Panc1 (cell line): ENCODE measurements around the gene STK17B. TPM values are rescaled to one million over a fixed set of nuclear protein-coding genes. Genes with fewer than 3 reads are reported as not detected.

Experiments used
- ATAC-seq: fragments of 200-7000 bp; cut with Tn5 transposase; 2 replicates; pipeline ENCODE4 v1.9.1; 2020; ENCODE audit warnings: mild to moderate bottlenecking, moderate library complexity
- BruUV-seq: library from RNA; stranded (reverse); fragments of 400-500 nt; replicated peaks from 2 replicates; lab custom pipeline; 2021; lab: Mats Ljungman, UMichigan
- CTCF ChIA-PET: fragments of 300-600 bp; sonication (Branson Sonifier 250); formaldehyde crosslinking; loops from one replicate; lab custom pipeline; 2022; ENCODE audit warnings: antibody characterized with exemption; lab: Charles Lee
- POLR2A ChIA-PET: fragments of 300-600 bp; sonication (Branson Sonifier 250); formaldehyde crosslinking; loops from one replicate; lab custom pipeline; 2022; ENCODE audit warnings: antibody characterized with exemption; lab: Charles Lee
- DNase-seq: peaks from one replicate; pipeline ENCODE4 v3.0.0-alpha.2; 2010; ENCODE audit warnings: low read depth, low spot score
- H3K27ac ChIP-seq: 2 replicates; pipeline ENCODE4 v1.5.1; 2011; ENCODE audit warnings: mild to moderate bottlenecking, low read length, inconsistent platforms
- H3K27me3 ChIP-seq: fragments of 200-500 bp; sonication (Bioruptor generic); 2 replicates; pipeline ENCODE4 v1.6.0; 2014; ENCODE audit warnings: low read length, inconsistent platforms; ENCODE audit not compliant: control insufficient read depth, insufficient read depth
- H3K36me3 ChIP-seq: fragments of 200-500 bp; sonication (Bioruptor generic); 2 replicates; pipeline ENCODE4 v1.5.1; 2014; ENCODE audit warnings: inconsistent platforms, mild to moderate bottlenecking, low read length, moderate library complexity; ENCODE audit not compliant: control insufficient read depth, insufficient read depth
- H3K4me1 ChIP-seq: 2 replicates; pipeline ENCODE4 v1.5.1; 2011; ENCODE audit warnings: inconsistent platforms, mild to moderate bottlenecking, low read length, moderate library complexity; ENCODE audit not compliant: control insufficient read depth, insufficient read depth
- H3K4me3 ChIP-seq, 2 experiments: 2 replicates each; pipeline ENCODE4 v1.5.1; 2011 to 2012; ENCODE audit warnings: low read depth in 2 of 2, low read length in 2 of 2, mild to moderate bottlenecking in 2 of 2, inconsistent platforms in 1 of 2, moderate library complexity in 1 of 2
- H3K9me3 ChIP-seq: fragments of 200-500 bp; sonication (Bioruptor generic); 2 replicates; pipeline ENCODE4 v1.5.1; 2014; ENCODE audit warnings: low read depth, mild to moderate bottlenecking, inconsistent platforms, low read length, moderate library complexity; ENCODE audit not compliant: control insufficient read depth, insufficient read depth
- POLR2AphosphoS5 ChIP-seq: IDR thresholded peaks from 2 replicates; pipeline ENCODE4 v1.6.1; 2012; ENCODE audit warnings: mild to moderate bottlenecking, low read depth, low read length, moderate library complexity
- SIN3A ChIP-seq: IDR thresholded peaks from 2 replicates; pipeline ENCODE4 v1.6.1; 2012; ENCODE audit warnings: low read depth, mild to moderate bottlenecking, low read length, moderate library complexity, borderline replicate concordance; ENCODE audit not compliant: insufficient read depth
- TCF7L2 ChIP-seq: IDR thresholded peaks from 2 replicates; pipeline ENCODE4 v1.6.1; 2011; ENCODE audit warnings: mild to moderate bottlenecking, low read depth, low read length, inconsistent platforms
- in situ Hi-C: cut with HindIII; loops from 2 replicates; pipeline ENCODE4 v1.10.0; 2016; ENCODE audit warnings: low sequenced_read_pairs, low pct_unique_long_range_greater_than_20kb
- intact Hi-C: fragments of 100-400 bp; cut with micrococcal nuclease; formaldehyde crosslinking; loops from one replicate; pipeline ENCODE4 v1.10.0; 2022; ENCODE audit not compliant: unreplicated experiment
- total RNA-seq: library from RNA; stranded (reverse); gene quantifications from one replicate; pipeline ENCODE4 v1.2.1, GENCODE V29; 2021; ENCODE audit not compliant: unreplicated experiment
- TF ChIP-seq, protein P1 (sequence below): fragments of 450-650 bp; IDR thresholded peaks from 2 replicates; pipeline ENCODE4 v1.5.1; 2017; ENCODE audit warnings: mild to moderate bottlenecking
- TF ChIP-seq, protein P2 (sequence below), 2 experiments: IDR thresholded peaks; 2 replicates each; pipeline ENCODE4 v1.6.1; 2011 to 2012; ENCODE audit warnings: low read depth in 2 of 2, control low read depth in 1 of 2, low read length in 1 of 2, mild to moderate bottlenecking in 1 of 2, moderate library complexity in 1 of 2; ENCODE audit not compliant: insufficient read depth in 1 of 2

STK17B gene
- total RNA-seq, 1 experiment from 2014 or later = 19.3 TPM

DNA sequence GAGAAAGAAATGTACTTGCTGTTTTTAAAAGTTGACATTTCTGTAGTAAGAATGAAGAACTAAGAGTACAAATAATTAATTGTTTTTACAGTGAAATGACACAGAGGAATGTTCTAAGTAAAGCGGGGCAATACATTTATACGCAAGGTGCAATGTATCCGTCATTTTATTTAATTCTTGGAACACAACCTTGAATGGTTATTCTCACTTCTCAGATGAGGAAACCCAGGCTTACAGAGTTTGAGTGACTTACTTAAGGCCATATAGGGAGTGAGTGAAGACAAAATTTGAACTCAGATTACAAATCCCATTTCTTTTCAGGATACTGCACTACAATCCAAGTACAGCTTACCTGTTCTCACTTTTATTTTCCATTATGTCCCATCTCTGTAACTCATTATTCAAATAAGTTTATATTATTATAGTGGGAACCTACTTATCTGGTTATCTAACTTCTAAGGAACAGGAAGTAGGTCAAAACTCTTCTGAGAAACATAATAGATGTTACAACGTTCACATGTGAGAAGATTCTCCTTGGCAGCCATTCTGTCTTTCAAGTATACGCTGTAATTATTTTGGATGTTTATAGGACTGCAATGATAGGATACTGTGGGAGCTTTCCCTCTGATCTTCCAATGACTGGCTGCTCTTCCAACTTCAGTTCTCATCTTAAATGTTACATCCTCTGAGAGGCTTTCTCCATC is 12.3 kb upstream of the STK17B start:
- no peaks in the 10 kb centered on the region for H3K9me3 ChIP-seq
- intact Hi-C loops (no loop called here), in situ Hi-C loops (no loop called here)
- no peak overlapping the region for H3K4me3 ChIP-seq
- no peaks in the 10 kb centered on the region for H3K4me1 ChIP-seq
- H3K27me3 ChIP-seq = no peaks in the 10 kb centered on the region
- BruUV-seq = no TSS peak
- DNase-seq = no peak
- TF ChIP-seq SIN3A (no peak), TCF7L2 (no peak), POLR2AphosphoS5 (no peak)
- TF ChIP-seq, protein P1, sequence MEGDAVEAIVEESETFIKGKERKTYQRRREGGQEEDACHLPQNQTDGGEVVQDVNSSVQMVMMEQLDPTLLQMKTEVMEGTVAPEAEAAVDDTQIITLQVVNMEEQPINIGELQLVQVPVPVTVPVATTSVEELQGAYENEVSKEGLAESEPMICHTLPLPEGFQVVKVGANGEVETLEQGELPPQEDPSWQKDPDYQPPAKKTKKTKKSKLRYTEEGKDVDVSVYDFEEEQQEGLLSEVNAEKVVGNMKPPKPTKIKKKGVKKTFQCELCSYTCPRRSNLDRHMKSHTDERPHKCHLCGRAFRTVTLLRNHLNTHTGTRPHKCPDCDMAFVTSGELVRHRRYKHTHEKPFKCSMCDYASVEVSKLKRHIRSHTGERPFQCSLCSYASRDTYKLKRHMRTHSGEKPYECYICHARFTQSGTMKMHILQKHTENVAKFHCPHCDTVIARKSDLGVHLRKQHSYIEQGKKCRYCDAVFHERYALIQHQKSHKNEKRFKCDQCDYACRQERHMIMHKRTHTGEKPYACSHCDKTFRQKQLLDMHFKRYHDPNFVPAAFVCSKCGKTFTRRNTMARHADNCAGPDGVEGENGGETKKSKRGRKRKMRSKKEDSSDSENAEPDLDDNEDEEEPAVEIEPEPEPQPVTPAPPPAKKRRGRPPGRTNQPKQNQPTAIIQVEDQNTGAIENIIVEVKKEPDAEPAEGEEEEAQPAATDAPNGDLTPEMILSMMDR = no peak
- TF ChIP-seq, protein P2, sequence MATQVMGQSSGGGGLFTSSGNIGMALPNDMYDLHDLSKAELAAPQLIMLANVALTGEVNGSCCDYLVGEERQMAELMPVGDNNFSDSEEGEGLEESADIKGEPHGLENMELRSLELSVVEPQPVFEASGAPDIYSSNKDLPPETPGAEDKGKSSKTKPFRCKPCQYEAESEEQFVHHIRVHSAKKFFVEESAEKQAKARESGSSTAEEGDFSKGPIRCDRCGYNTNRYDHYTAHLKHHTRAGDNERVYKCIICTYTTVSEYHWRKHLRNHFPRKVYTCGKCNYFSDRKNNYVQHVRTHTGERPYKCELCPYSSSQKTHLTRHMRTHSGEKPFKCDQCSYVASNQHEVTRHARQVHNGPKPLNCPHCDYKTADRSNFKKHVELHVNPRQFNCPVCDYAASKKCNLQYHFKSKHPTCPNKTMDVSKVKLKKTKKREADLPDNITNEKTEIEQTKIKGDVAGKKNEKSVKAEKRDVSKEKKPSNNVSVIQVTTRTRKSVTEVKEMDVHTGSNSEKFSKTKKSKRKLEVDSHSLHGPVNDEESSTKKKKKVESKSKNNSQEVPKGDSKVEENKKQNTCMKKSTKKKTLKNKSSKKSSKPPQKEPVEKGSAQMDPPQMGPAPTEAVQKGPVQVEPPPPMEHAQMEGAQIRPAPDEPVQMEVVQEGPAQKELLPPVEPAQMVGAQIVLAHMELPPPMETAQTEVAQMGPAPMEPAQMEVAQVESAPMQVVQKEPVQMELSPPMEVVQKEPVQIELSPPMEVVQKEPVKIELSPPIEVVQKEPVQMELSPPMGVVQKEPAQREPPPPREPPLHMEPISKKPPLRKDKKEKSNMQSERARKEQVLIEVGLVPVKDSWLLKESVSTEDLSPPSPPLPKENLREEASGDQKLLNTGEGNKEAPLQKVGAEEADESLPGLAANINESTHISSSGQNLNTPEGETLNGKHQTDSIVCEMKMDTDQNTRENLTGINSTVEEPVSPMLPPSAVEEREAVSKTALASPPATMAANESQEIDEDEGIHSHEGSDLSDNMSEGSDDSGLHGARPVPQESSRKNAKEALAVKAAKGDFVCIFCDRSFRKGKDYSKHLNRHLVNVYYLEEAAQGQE (IDR thresholded peaks at IDR 0.05; ENCODE audit: insufficient read depth in 1 of 2, low read depth in 2 of 2, low read length in 1 of 2) = no peak
- ATAC-seq = no peak
- CTCF ChIA-PET = no interaction called here
- POLR2A ChIA-PET = no interaction called here
- H3K36me3 ChIP-seq = no peaks in the 10 kb centered on the region
- no peak overlapping the region for H3K27ac ChIP-seq

DNA sequence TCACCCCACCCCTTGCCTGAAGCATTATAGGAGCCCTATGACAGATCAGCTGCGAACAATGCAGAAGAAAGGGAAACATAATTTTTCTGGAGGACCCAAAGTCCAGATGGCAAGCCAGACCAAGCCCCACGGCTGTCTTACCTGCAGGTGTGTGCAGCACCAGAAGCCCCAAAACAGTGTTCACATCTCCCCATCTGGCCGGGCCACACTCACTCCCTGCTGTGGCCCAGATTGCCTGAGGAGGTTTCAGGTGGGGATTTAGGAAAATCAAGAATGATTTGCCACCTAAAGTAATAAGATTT is 11.7 kb upstream of the STK17B start:
- intact Hi-C loops (no loop called here), in situ Hi-C loops (no loop called here)
- Histone ChIP-seq H3K36me3 (no peaks in the 10 kb centered on the region), H3K9me3 (no peaks in the 10 kb centered on the region), H3K4me3 (no peak overlapping the region), H3K27ac (no peak overlapping the region), H3K27me3 (no peaks in the 10 kb centered on the region), H3K4me1 (no peaks in the 10 kb centered on the region)
- no peak for TF ChIP-seq SIN3A
- TF ChIP-seq, protein P2 (IDR thresholded peaks at IDR 0.05; ENCODE audit: insufficient read depth in 1 of 2, low read depth in 2 of 2, low read length in 1 of 2) = no peak
- TF ChIP-seq TCF7L2 = no peak
- no peak for TF ChIP-seq POLR2AphosphoS5
- TF ChIP-seq, protein P1 = no peak
- no peak for DNase-seq
- ATAC-seq = no peak
- ChIA-PET POLR2A (interaction anchor here (0.6 kb wide), 1 partner anchor 777 kb away, joined by 4 read pairs; no protein-coding TSS in a partner anchor), CTCF (no interaction called here)
- no TSS peak for BruUV-seq
